ENCODE data around the gene CLCN1.

CLCN1 gene

DNA sequence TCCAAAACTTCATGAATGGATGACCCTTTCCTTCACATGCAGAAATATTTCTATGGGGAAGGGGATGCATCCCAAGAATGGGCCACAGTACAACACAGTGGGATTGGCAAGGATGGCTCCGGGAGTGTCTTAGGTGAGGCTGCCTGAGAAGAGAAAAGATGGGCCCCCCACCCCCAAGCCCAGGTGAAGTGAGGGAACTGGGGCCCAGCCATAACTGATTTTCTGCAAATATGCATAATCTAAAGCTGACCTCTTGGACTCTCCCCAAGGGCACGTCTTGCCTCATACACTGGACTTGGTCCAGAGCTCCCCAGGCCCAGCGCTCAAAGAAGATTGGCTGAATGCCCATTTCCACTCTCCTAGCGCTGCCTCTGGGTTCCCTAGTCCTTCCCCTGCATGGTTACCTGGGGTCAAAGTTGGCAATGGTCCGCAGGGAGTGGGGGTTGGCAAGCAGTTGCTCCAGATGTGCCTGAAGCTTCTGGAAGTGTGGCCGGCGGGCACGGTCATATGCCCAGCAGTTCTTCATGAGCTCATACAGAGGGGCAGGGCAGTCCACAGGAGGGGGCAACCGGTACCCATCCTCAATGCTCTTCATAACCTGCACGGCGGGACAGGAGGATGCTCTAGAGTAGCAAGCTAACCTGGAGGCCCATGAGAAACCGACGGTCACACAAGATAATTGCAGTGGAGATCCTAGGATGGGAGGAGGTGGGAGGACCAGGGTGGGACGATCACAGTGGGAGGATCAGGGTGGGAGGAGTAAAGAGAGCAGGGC lies 77.5 kb downstream of the CLCN1 start:
- no peak for DNase-seq (ENCODE audit: low read depth, low spot score)
- no peak overlapping the region for H3K27ac ChIP-seq

DNA sequence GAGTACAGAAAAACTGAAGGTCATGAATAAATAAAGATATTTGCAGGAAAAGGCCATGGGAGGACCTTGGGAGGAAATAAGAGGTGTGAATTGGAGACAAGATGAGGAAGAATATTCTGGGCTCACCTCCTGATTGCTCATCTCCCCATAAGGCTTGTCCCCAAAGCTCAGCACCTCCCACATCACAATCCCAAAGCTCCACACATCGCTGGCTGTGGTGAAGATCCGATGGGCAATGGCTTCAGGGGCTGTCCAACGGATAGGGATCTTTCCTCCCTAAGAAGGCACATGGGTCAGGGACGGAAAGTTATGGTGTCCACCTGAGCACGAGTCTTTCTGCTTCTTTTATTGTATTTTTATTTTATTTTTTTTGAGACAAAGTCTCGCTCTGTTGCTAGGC lies 78.2 kb downstream of the CLCN1 start:
- no peak for DNase-seq (ENCODE audit: low read depth, low spot score)
- H3K27ac ChIP-seq = no peak overlapping the region

DNA sequence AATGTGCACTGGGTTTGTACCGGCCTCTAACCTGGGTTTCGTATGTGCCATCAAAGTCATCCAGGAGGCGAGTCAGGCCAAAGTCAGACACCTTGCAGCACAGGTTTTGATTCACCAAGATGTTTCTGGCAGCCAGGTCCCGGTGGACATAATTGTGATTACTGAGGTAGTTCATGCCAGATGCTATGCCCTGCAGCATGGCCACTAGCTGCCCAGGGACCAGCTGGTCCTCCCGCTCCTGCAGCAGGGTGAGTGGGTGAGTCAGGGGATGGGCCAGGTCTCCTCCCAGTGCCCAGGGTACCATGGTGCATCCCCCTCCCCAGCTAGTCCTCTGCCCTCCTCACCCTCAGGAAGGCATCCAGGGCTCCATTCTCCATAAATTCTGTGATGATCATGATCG lies 78.9 kb downstream of the CLCN1 start:
- DNase-seq (ENCODE audit: low read depth, low spot score) = no peak
- H3K27ac ChIP-seq = no peak overlapping the region

GRCh38 chr7:143395187-143396149 lies 79.6 kb downstream of the CLCN1 start:
- no peak overlapping the region for H3K27ac ChIP-seq
- DNase-seq (ENCODE audit: low read depth, low spot score) = no peak

GRCh38 chr7:143396182-143396581 lies 80.3 kb downstream of the CLCN1 start:
- no peak for DNase-seq (ENCODE audit: low read depth, low spot score)
- no peak overlapping the region for H3K27ac ChIP-seq

- no peak overlapping the region for H3K27ac ChIP-seq
- no peak for DNase-seq (ENCODE audit: low read depth, low spot score)
Observed at GRCh38 chr7:143396625-143397556, 81.0 kb downstream of the CLCN1 start.

GRCh38 chr7:143397710-143398530 lies 82.0 kb downstream of the CLCN1 start:
- no peak overlapping the region for H3K27ac ChIP-seq
- DNase-seq (ENCODE audit: low read depth, low spot score) = no peak

GRCh38 chr7:143398616-143399015 lies 82.7 kb downstream of the CLCN1 start:
- H3K27ac ChIP-seq = no peak overlapping the region
- no peak for DNase-seq (ENCODE audit: low read depth, low spot score)

- no peak overlapping the region for H3K27ac ChIP-seq
- no peak for DNase-seq (ENCODE audit: low read depth, low spot score)
Observed at GRCh38 chr7:143399151-143399550, 83.2 kb downstream of the CLCN1 start.

- DNase-seq (ENCODE audit: low read depth, low spot score) = no peak
- no peak overlapping the region for H3K27ac ChIP-seq
Observed at GRCh38 chr7:143399642-143400041, 83.7 kb downstream of the CLCN1 start.

GRCh38 chr7:143401265-143401664 lies 85.4 kb downstream of the CLCN1 start:
- H3K27ac ChIP-seq = no peak overlapping the region
- no peak for DNase-seq (ENCODE audit: low read depth, low spot score)
